ENCODE measurements around the gene CHTOP. TPM values are rescaled to one million over a fixed set of nuclear protein-coding genes. Genes with fewer than 3 reads are reported as not detected.

The CHTOP gene
- total RNA-seq, 1 donor from 2014 or later, result 67.3 TPM

DNA sequence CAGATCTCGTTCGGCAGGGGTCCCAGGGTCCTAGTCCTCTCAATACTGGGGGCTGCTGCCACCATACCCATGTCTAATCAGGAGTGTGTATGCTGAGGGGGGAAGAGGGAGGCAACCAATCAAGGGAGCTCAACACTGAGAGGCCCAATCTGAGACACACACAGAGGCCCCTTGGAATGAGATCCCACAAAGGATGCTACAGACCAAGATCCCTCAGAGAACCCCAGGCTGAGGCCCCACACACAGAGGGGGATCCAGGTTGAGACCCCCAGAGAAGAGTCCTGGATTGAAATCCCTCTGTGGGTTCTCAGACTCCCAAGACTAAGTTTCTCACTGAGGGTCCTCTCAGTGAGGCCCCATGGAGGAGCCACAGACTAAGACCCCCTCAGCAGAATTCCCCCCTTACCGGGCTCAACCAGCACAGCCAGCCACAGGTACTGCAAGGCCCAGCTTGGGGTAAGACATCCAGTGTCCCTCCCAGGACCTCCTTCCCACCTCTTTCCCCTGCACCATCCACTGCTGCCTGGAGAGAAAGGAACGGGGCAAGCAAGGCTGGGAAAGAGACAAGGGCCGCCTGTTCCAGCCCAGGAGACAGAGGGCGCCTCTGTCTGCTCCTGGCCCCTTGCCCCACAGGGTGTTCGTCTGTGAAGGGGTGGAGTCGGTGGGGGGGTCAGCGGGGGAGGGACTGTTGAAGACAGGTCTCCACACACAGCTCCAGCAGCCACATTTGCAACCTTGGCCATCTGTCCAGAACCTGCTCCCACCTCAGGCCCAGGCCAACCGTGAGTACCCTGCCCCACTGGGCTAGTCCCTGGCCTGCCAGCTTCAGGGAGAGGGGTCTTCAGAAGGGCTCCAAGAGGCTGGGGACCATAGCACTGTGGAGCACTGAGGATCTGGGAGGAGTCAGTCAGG lies 5.9 kb upstream of the CHTOP start, which contains the start of gene S100A1:
Gene S100A1 (plus strand): TSS at position 720 of the 912 bp plus-strand sequence. CDS start 2,088 bp downstream, outside the sequence.
- Histone ChIP-seq H3K36me3 (no peaks in the 10 kb centered on the region), H3K27ac (peak within 1 kb of the TSS; percentile 95), H3K4me3 (peak within 1 kb of the TSS; percentile 48 to 68), H3K27me3 (no peaks in the 10 kb centered on the region), H3K4me1 (peaks cover 41% of the 10 kb centered on the region), H3K9me3 (no peaks in the 10 kb centered on the region)
- intact Hi-C loops (cut with DNase I), result loop anchor here (5.0 kb wide), 1 partner anchor 96 kb away; no protein-coding TSS in a partner anchor
- TF ChIP-seq, protein P1, sequence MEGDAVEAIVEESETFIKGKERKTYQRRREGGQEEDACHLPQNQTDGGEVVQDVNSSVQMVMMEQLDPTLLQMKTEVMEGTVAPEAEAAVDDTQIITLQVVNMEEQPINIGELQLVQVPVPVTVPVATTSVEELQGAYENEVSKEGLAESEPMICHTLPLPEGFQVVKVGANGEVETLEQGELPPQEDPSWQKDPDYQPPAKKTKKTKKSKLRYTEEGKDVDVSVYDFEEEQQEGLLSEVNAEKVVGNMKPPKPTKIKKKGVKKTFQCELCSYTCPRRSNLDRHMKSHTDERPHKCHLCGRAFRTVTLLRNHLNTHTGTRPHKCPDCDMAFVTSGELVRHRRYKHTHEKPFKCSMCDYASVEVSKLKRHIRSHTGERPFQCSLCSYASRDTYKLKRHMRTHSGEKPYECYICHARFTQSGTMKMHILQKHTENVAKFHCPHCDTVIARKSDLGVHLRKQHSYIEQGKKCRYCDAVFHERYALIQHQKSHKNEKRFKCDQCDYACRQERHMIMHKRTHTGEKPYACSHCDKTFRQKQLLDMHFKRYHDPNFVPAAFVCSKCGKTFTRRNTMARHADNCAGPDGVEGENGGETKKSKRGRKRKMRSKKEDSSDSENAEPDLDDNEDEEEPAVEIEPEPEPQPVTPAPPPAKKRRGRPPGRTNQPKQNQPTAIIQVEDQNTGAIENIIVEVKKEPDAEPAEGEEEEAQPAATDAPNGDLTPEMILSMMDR (IDR thresholded peaks at IDR 0.05), result no peak
- DNase-seq (ENCODE audit: extremely low spot score in 2 of 2), result no peak

DNA sequence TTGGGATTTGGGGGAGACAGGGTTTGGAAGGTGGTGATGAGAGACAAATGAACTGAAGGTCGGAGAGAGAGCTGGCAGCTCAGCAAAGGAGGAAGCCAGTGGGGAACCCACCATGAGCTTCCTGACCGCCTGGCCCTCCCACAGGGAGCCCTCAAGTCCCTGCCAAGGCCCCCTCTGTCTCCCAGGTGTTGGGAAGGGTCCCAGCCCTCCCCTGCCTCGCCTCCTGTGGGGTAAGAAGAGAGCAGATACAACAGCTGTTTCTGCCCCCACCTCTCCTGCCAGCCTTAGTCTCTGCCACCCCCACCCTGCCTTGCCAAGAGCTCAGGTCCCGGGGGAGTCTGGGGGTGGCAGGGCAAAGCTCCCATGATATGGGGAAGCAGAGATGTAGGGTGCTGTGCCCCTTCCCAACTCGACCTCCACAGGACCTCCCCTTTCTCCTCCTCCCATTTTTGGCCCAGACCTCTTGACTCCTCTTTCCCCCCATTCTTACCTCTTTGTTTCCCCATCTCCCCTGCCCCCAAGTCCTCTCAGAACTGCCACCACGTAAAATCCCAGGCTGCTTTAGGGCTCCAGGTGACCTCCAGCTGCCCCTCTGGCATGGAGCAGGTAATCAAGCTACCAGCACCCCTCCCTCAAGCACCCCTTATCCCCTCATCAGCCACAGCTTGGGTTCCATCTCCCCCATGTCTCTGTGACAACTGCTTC lies 5.1 kb upstream of the CHTOP start:
- peaks cover 48% of the 10 kb centered on the region for H3K4me1 ChIP-seq
- intact Hi-C loops (cut with DNase I), result loop anchor here (5.0 kb wide), 1 partner anchor 96 kb away; no protein-coding TSS in a partner anchor
- H3K4me3 ChIP-seq, result no peak overlapping the region

DNA sequence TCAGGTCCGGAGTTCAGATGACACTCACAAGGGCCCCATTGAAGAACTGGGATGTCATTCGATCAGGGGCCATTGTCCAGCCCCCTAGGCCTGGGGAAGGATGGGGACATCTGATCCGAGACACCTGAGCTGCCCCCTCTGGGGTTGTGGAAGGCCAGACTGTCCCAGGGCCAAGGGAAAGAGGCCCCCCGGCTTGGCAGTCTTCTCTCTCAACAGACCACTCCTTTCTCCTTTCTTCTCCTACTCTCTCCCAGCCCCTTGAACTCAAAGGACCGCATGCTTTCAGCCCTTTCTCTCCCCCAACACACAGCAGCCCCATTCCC lies 4.6 kb upstream of the CHTOP start:
- Histone ChIP-seq H3K27me3 (no peaks in the 10 kb centered on the region), H3K9me3 (no peaks in the 10 kb centered on the region), H3K36me3 (no peaks in the 10 kb centered on the region), H3K4me1 (peaks cover 48% of the 10 kb centered on the region), H3K27ac (peak overlapping the region; percentile 48), H3K4me3 (no peak overlapping the region)
- no peak for DNase-seq (ENCODE audit: extremely low spot score in 2 of 2)
- intact Hi-C loops (cut with DNase I), result loop anchor here (5.0 kb wide), 1 partner anchor 97 kb away; no protein-coding TSS in a partner anchor
- TF ChIP-seq POLR2AphosphoS5 (IDR thresholded peaks at IDR 0.05; ENCODE audit: insufficient read depth in 1 of 2, low read depth in 1 of 2) (no peak), POLR2A (IDR thresholded peaks at IDR 0.05) (no peak)
- TF ChIP-seq, protein P1 (IDR thresholded peaks at IDR 0.05), result no peak

More for the DNA sequence above, 5.1 kb upstream of the CHTOP start:
- Histone ChIP-seq H3K36me3 (no peaks in the 10 kb centered on the region), H3K27ac (peak overlapping the region; percentile 95), H3K27me3 (no peaks in the 10 kb centered on the region), H3K9me3 (no peaks in the 10 kb centered on the region)
- TF ChIP-seq, protein P1 (IDR thresholded peaks at IDR 0.05), result no peak
- TF ChIP-seq POLR2A (IDR thresholded peaks at IDR 0.05), result no peak
- TF ChIP-seq POLR2AphosphoS5 (IDR thresholded peaks at IDR 0.05; ENCODE audit: insufficient read depth in 1 of 2, low read depth in 1 of 2), result no peak
- no peak for DNase-seq (ENCODE audit: extremely low spot score in 2 of 2)

DNA sequence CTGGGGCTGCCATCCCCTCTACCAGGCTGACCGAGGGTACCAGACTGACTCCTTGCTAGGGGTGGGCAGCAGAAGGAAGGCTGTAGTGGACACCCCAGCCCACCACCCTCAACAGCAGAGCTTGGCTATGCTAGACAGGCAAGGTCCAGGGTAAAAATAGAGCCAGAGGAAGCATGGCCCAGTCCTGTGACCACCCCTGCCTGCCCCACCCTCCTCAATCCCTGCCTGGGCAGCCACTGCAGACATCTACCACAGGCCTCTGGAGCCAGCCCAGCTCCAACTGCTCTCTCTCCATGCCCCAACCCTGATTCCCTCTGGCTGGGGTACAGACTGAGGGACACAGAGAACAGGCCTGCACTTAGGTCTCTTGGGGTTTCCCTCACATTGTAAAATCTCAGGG lies 3.9 kb upstream of the CHTOP start:
- Histone ChIP-seq H3K9me3 (no peaks in the 10 kb centered on the region), H3K27me3 (no peaks in the 10 kb centered on the region), H3K36me3 (no peaks in the 10 kb centered on the region), H3K27ac (peak overlapping the region; percentile 48), H3K4me3 (no peak overlapping the region), H3K4me1 (peaks cover 47% of the 10 kb centered on the region)
- no peak for DNase-seq (ENCODE audit: extremely low spot score in 2 of 2)
- intact Hi-C loops (cut with DNase I), result loop anchor here (5.0 kb wide), 1 partner anchor 98 kb away; no protein-coding TSS in a partner anchor
- no peak for TF ChIP-seq POLR2AphosphoS5 (IDR thresholded peaks at IDR 0.05; ENCODE audit: insufficient read depth in 1 of 2, low read depth in 1 of 2)
- no peak for TF ChIP-seq POLR2A (IDR thresholded peaks at IDR 0.05)
- TF ChIP-seq, protein P1 (IDR thresholded peaks at IDR 0.05), result no peak
